Activated T-cell treated with anti-CD3 and anti-CD28 coated beads, Interleukin-2, amount 50 U/mL, for 24 hours (primary cell): ENCODE results near the gene SIPA1L2.

ENCODE experiments used
- DNase-seq: peaks from one replicate; pipeline ENCODE4 v3.0.0-alpha.2; 2020
- H3K27ac Mint-ChIP-seq: 2 replicates; pipeline ENCODE4 v1.8.0; 2020; ENCODE audit warnings: mild to moderate bottlenecking, mixed read lengths
- H3K27me3 Mint-ChIP-seq: 2 replicates; pipeline ENCODE4 v1.8.0; 2020; ENCODE audit warnings: mixed read lengths
- H3K36me3 Mint-ChIP-seq: 2 replicates; pipeline ENCODE4 v1.8.0; 2020; ENCODE audit warnings: low read depth, mixed read lengths
- H3K4me1 Mint-ChIP-seq: 2 replicates; pipeline ENCODE4 v1.8.0; 2020; ENCODE audit warnings: low read depth, mixed read lengths
- H3K4me3 Mint-ChIP-seq: 2 replicates; pipeline ENCODE4 v1.8.0; 2020; ENCODE audit warnings: mild to moderate bottlenecking, moderate library complexity, mixed read lengths
- H3K9me3 Mint-ChIP-seq: 2 replicates; pipeline ENCODE4 v1.8.0; 2020; ENCODE audit warnings: mixed read lengths

Gene SIPA1L2

GRCh38 chr1:232628335-232629249, 1.3 kb downstream of the SIPA1L2 start:
- Mint-ChIP-seq H3K27ac (peak overlapping the region; percentile 84), H3K9me3 (no peaks in the 10 kb centered on the region), H3K27me3 (peaks cover 30% of the 10 kb centered on the region), H3K4me1 (peaks cover 37% of the 10 kb centered on the region), H3K36me3 (peaks cover 2% of the 10 kb centered on the region), H3K4me3 (peak overlapping the region; percentile 86)
- no peak for DNase-seq

GRCh38 chr1:232627645-232628334, 2.1 kb downstream of the SIPA1L2 start:
- peaks cover 28% of the 10 kb centered on the region for H3K27me3 Mint-ChIP-seq
- H3K4me1 Mint-ChIP-seq = peaks cover 37% of the 10 kb centered on the region
- no peak for DNase-seq
- H3K27ac Mint-ChIP-seq = no peak overlapping the region
- H3K9me3 Mint-ChIP-seq = no peaks in the 10 kb centered on the region
- H3K36me3 Mint-ChIP-seq = peaks cover 2% of the 10 kb centered on the region
- H3K4me3 Mint-ChIP-seq = peak overlapping the region; percentile 7

- H3K4me3 Mint-ChIP-seq = no peak overlapping the region
- no peaks in the 10 kb centered on the region for H3K9me3 Mint-ChIP-seq
- no peak for DNase-seq
- peaks cover 37% of the 10 kb centered on the region for H3K4me1 Mint-ChIP-seq
- peaks cover 2% of the 10 kb centered on the region for H3K36me3 Mint-ChIP-seq
- H3K27me3 Mint-ChIP-seq = peaks cover 21% of the 10 kb centered on the region
- no peak overlapping the region for H3K27ac Mint-ChIP-seq
Observed at GRCh38 chr1:232627171-232627570, 2.8 kb downstream of the SIPA1L2 start.

GRCh38 chr1:232626452-232626851, 3.5 kb downstream of the SIPA1L2 start:
- no peak overlapping the region for H3K27ac Mint-ChIP-seq
- peaks cover 2% of the 10 kb centered on the region for H3K36me3 Mint-ChIP-seq
- H3K27me3 Mint-ChIP-seq = peaks cover 18% of the 10 kb centered on the region
- peaks cover 36% of the 10 kb centered on the region for H3K4me1 Mint-ChIP-seq
- no peak for DNase-seq
- no peak overlapping the region for H3K4me3 Mint-ChIP-seq
- H3K9me3 Mint-ChIP-seq = no peaks in the 10 kb centered on the region

DNA sequence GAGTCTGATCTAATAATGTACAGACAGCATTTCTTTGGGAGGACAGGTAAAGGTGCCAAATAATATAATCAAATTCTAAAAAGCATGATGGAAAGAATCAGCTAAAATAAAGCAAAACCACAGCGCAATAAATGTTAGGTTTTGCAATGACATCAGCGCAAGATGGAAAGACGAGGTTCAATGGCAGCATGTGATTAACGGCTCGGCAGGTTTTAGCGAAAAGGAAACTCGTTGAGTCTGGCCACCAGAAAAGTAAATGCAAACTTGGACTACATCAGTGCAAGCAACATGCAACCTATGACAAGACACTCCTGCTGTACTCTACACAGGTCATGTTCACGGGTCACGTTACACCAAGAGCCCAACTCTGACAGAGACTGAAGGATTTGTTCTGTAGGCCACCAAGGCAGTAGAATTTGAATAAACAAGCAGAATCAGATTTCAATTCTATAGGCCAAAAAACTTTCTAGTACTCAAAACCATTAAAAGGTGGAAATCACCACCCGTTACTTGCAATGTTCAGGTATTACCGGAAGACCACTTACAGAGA, 4.5 kb downstream of the SIPA1L2 start:
- Mint-ChIP-seq H3K27me3 (peaks cover 18% of the 10 kb centered on the region), H3K27ac (no peak overlapping the region), H3K9me3 (no peaks in the 10 kb centered on the region), H3K4me1 (peaks cover 33% of the 10 kb centered on the region), H3K36me3 (peaks cover 2% of the 10 kb centered on the region), H3K4me3 (no peak overlapping the region)
- DNase-seq = no peak

- DNase-seq = no peak
- H3K27ac Mint-ChIP-seq = no peak overlapping the region
- H3K36me3 Mint-ChIP-seq = peaks cover 2% of the 10 kb centered on the region
- no peaks in the 10 kb centered on the region for H3K9me3 Mint-ChIP-seq
- peaks cover 18% of the 10 kb centered on the region for H3K27me3 Mint-ChIP-seq
- H3K4me1 Mint-ChIP-seq = peaks cover 33% of the 10 kb centered on the region
- H3K4me3 Mint-ChIP-seq = no peak overlapping the region
Observed at GRCh38 chr1:232624546-232625281, 5.2 kb downstream of the SIPA1L2 start.

DNA sequence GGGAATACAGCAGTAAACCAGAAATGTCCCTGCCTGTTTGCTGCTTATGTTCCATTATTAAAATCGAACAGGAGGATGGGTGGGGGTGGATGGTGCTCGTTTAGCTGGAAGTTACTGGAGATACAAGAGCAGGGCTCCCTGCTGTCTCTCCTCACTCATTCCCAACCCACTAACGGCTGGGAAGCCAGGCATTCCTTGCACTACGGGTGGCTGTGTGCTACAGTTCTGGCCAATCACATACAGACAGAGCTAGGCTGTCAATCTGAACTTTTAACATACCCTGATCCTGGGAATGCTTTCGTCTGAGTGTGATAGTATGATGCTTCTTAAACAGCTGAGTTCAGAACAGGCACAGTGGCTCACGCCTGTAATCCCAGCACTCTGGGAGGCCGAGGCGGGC, 7.0 kb downstream of the SIPA1L2 start:
- Mint-ChIP-seq H3K27me3 (peaks cover 7% of the 10 kb centered on the region), H3K4me1 (peaks cover 19% of the 10 kb centered on the region), H3K27ac (no peak overlapping the region), H3K9me3 (no peaks in the 10 kb centered on the region), H3K36me3 (no peaks in the 10 kb centered on the region), H3K4me3 (no peak overlapping the region)
- no peak for DNase-seq

GRCh38 chr1:232622378-232622777, 7.6 kb downstream of the SIPA1L2 start:
- H3K27ac Mint-ChIP-seq = no peak overlapping the region
- H3K36me3 Mint-ChIP-seq = no peaks in the 10 kb centered on the region
- no peak for DNase-seq
- no peaks in the 10 kb centered on the region for H3K9me3 Mint-ChIP-seq
- H3K27me3 Mint-ChIP-seq = peaks cover 3% of the 10 kb centered on the region
- H3K4me1 Mint-ChIP-seq = peaks cover 15% of the 10 kb centered on the region
- H3K4me3 Mint-ChIP-seq = no peak overlapping the region

GRCh38 chr1:232621050-232621449, 8.9 kb downstream of the SIPA1L2 start:
- peaks cover 3% of the 10 kb centered on the region for H3K27me3 Mint-ChIP-seq
- H3K4me3 Mint-ChIP-seq = no peak overlapping the region
- H3K36me3 Mint-ChIP-seq = no peaks in the 10 kb centered on the region
- H3K27ac Mint-ChIP-seq = no peak overlapping the region
- H3K9me3 Mint-ChIP-seq = no peaks in the 10 kb centered on the region
- no peak for DNase-seq
- H3K4me1 Mint-ChIP-seq = peaks cover 13% of the 10 kb centered on the region

DNA sequence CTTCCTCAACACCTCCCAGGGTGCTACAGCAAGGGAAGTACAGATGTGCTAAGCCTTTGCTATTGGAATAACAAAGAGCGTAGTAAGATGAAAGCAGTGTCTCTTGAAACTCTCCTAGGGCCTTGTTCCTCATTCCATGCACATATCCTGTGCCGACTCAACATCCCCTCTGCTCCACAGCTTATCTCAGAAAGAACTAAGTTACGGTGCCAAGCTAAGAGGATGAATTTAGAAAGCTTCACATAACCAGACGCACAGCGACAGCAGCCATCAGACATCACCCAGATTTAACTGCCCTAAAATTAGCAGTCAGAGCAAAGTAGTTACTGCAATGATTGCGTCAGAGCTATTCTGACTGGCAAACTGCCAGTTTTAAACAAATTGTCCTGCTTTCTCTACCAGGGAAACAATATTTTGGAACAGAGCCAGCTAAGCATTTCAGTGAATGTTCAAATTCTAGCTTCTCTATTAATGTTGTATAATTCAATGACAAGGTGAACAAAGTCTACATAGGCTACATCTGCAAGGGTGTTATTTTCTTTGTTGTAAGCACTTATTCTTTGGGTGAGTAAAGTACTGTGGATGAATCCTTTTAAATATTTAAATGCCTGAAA, 9.5 kb downstream of the SIPA1L2 start:
- Mint-ChIP-seq H3K27ac (no peak overlapping the region), H3K4me3 (no peak overlapping the region), H3K4me1 (peaks cover 13% of the 10 kb centered on the region), H3K9me3 (no peaks in the 10 kb centered on the region), H3K36me3 (no peaks in the 10 kb centered on the region), H3K27me3 (peaks cover 3% of the 10 kb centered on the region)
- no peak for DNase-seq

GRCh38 chr1:232617237-232617636, 12.7 kb downstream of the SIPA1L2 start:
- no peak overlapping the region for H3K27ac Mint-ChIP-seq
- H3K9me3 Mint-ChIP-seq = no peaks in the 10 kb centered on the region
- no peaks in the 10 kb centered on the region for H3K36me3 Mint-ChIP-seq
- peaks cover 3% of the 10 kb centered on the region for H3K27me3 Mint-ChIP-seq
- H3K4me3 Mint-ChIP-seq = no peak overlapping the region
- no peak for DNase-seq
- H3K4me1 Mint-ChIP-seq = peaks cover 13% of the 10 kb centered on the region

- Mint-ChIP-seq H3K27ac (no peak overlapping the region), H3K4me3 (no peak overlapping the region), H3K36me3 (no peaks in the 10 kb centered on the region), H3K9me3 (no peaks in the 10 kb centered on the region), H3K27me3 (peaks cover 3% of the 10 kb centered on the region), H3K4me1 (peaks cover 6% of the 10 kb centered on the region)
- no peak for DNase-seq
Observed at GRCh38 chr1:232615306-232615800, 14.6 kb downstream of the SIPA1L2 start.

DNA sequence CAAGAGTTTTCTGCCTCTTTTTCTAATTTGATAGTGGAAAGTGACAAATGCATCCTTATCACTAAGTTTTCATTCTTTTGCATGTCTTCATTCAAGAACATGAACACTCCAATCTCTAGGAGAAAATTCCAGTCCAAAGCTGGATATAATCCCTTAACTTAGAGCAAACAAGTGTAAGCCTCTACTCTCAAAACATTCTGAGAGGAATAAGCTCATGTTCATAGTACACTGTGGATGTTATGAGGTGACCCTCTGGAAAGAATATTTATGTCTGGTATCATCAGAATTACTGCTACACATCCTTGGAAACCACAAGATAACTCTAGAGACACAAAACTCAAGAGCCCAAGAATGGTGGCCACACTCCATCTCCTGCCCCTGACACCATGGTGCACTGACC, 15.1 kb downstream of the SIPA1L2 start:
- peaks cover 3% of the 10 kb centered on the region for H3K27me3 Mint-ChIP-seq

More for the DNA sequence above, 15.1 kb downstream of the SIPA1L2 start:
- no peak overlapping the region for H3K4me3 Mint-ChIP-seq
- peaks cover 6% of the 10 kb centered on the region for H3K4me1 Mint-ChIP-seq
- no peak overlapping the region for H3K27ac Mint-ChIP-seq
- no peak for DNase-seq
- no peaks in the 10 kb centered on the region for H3K36me3 Mint-ChIP-seq
- no peaks in the 10 kb centered on the region for H3K9me3 Mint-ChIP-seq
